Activated T-helper 17 cell treated with anti-CD3 and anti-CD28 coated beads, Interleukin-2, amount 50 U/mL, for 72 hours (primary cell): Measurements from ENCODE around the gene HMGXB3. TPM values are rescaled to one million over a fixed set of nuclear protein-coding genes. Genes with fewer than 3 reads are reported as not detected.
"Not testable (repeated sequence)": the region's sequence is repeated elsewhere in the genome, so short reads cannot be mapped to it uniquely, and the experiment has no call there.

ENCODE experiments used
- ATAC-seq: fragments of 150-1000 bp; cut with Tn5 transposase; replicated peaks from 2 replicates; pipeline ENCODE4 v1.10.0; 2021; ENCODE audit warnings: mild to moderate bottlenecking, moderate library complexity
- H3K27ac Mint-ChIP-seq: one replicate; pipeline ENCODE4 v1.8.0; 2022; ENCODE audit warnings: mixed read lengths
- H3K27me3 Mint-ChIP-seq: one replicate; pipeline ENCODE4 v1.8.0; 2022; ENCODE audit warnings: mixed read lengths
- H3K36me3 Mint-ChIP-seq: one replicate; pipeline ENCODE4 v1.8.0; 2022; ENCODE audit warnings: low read depth, mild to moderate bottlenecking, mixed read lengths
- H3K4me1 Mint-ChIP-seq: one replicate; pipeline ENCODE4 v1.8.0; 2022; ENCODE audit warnings: mixed read lengths
- H3K4me3 Mint-ChIP-seq: one replicate; pipeline ENCODE4 v1.8.0; 2022; ENCODE audit warnings: mild to moderate bottlenecking, mixed read lengths
- H3K9me3 Mint-ChIP-seq: one replicate; pipeline ENCODE4 v1.8.0; 2022; ENCODE audit warnings: mixed read lengths
- total RNA-seq, 2 donors: library from RNA; stranded (reverse); gene quantifications; one replicate each; pipeline ENCODE4 v1.2.3, GENCODE V29; 2022

HMGXB3 gene
- total RNA-seq, 2 donors from 2014 or later = 28.2 to 42.6 TPM

- Mint-ChIP-seq H3K4me1 (no peaks in the 10 kb centered on the region), H3K27me3 (peaks cover 39% of the 10 kb centered on the region), H3K27ac (no peak overlapping the region), H3K9me3 (no peaks in the 10 kb centered on the region), H3K4me3 (no peak overlapping the region), H3K36me3 (no peaks in the 10 kb centered on the region)
- no peak for ATAC-seq
Measured at GRCh38 chr5:150082889-150083288, 82.3 kb downstream of the HMGXB3 start.

GRCh38 chr5:150084754-150085153 is 84.2 kb downstream of the HMGXB3 start:
- not testable (repeated sequence) for H3K27ac Mint-ChIP-seq

GRCh38 chr5:150085191-150085912 is 84.8 kb downstream of the HMGXB3 start:
- H3K36me3 Mint-ChIP-seq = no peaks in the 10 kb centered on the region
- ATAC-seq = no peak
- H3K27me3 Mint-ChIP-seq = peaks cover 39% of the 10 kb centered on the region
- H3K27ac Mint-ChIP-seq = no peak overlapping the region
- no peaks in the 10 kb centered on the region for H3K9me3 Mint-ChIP-seq
- no peaks in the 10 kb centered on the region for H3K4me1 Mint-ChIP-seq
- H3K4me3 Mint-ChIP-seq = no peak overlapping the region

More at GRCh38 chr5:150084754-150085153, 84.2 kb downstream of the HMGXB3 start:
- H3K9me3 Mint-ChIP-seq, H3K4me3 Mint-ChIP-seq, H3K4me1 Mint-ChIP-seq, ATAC-seq, H3K36me3 Mint-ChIP-seq: not testable (repeated sequence)
- H3K27me3 Mint-ChIP-seq = peaks cover 37% of the 10 kb centered on the region

DNA sequence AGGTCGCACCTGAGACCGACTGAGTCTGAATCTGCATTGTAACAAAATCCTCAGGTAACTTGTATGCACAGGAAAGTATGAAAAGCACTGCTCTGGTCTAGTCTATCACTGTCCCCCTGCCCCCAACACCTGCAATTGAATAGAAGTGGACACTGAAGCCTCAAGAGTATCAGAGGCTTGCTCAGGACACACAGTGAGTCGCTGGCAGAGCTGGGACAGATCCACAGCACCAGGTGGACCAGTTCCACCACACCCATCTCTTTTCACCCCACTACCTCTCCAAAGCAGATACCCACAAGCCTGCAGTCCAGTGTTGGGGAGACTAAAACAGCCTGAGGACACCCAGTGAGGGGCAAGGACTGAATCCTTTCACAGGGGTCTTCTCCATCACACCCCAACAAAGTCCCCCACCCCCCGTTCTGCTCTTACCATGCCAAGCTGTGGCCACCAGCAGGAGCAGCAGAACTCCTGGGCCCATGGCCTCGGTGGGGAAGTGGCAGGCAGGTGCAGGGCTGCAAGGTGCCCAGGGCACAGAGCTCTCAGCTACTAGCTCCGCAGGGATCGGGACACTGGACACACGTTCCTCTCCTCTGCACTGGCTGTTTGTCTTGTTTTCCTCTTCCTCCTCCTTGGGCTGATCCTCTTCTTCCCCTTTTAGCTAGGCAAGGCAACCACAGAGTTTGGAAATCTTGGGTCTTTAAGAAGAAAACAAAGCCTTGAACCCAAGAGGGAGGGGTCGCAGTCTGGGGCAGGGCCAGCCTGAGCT is 85.6 kb downstream of the HMGXB3 start, which contains the start of gene CSF1R:
Gene CSF1R (minus strand): TSS at position 605 of the 766 bp plus-strand sequence. CDS start 127 bp downstream, at position 478.
- no peaks in the 10 kb centered on the region for H3K36me3 Mint-ChIP-seq

DNA sequence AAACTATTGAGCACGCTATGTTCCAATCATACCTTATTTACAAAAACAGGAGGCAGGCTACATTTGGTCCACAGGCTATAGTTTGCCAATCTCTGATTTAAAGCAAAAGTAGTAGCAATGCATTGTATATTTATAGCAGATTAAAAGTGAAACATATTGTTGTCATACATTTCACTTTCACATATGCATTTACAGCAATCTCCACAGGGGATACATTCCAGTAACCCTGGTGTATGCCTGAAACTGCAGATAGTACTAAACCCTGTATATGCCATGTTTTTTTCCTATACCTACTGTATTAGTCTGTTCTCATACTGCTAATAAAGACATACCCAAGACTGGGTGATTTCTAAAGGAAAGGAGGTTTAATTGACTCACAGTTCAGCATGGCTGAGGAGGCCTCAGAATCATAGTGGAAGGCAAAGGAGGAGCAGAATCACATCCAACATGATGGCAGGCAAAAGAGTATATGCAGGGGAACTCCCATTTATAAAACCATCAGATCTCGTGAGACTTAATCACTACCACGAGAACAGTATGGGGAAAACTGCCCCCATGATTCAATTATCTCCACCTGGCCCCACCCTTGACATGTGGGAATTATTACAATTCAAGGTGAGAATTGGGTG is 91.7 kb downstream of the HMGXB3 start:
- Mint-ChIP-seq H3K27me3 (peaks cover 34% of the 10 kb centered on the region), H3K27ac (no peak overlapping the region), H3K9me3 (no peaks in the 10 kb centered on the region), H3K4me1 (no peaks in the 10 kb centered on the region), H3K4me3 (peak overlapping the region; percentile 3), H3K36me3 (no peaks in the 10 kb centered on the region)
- ATAC-seq = peak; percentile 92

More for the DNA sequence above, 85.6 kb downstream of the HMGXB3 start, which contains the start of gene CSF1R:
- H3K9me3 Mint-ChIP-seq = no peaks in the 10 kb centered on the region
- H3K4me1 Mint-ChIP-seq = no peaks in the 10 kb centered on the region
- no peak for ATAC-seq
- no peak within 1 kb of the TSS for H3K27ac Mint-ChIP-seq
- H3K27me3 Mint-ChIP-seq = peaks cover 45% of the 10 kb centered on the region
- H3K4me3 Mint-ChIP-seq = no peak within 1 kb of the TSS

- Mint-ChIP-seq H3K9me3 (no peaks in the 10 kb centered on the region), H3K27me3 (peaks cover 11% of the 10 kb centered on the region)
Measured at GRCh38 chr5:150097152-150097551, 96.6 kb downstream of the HMGXB3 start.

GRCh38 chr5:150101023-150101422 is 100.5 kb downstream of the HMGXB3 start:
- no peak overlapping the region for H3K4me3 Mint-ChIP-seq
- no peaks in the 10 kb centered on the region for H3K27me3 Mint-ChIP-seq
- H3K4me1 Mint-ChIP-seq = no peaks in the 10 kb centered on the region
- no peak for ATAC-seq
- no peaks in the 10 kb centered on the region for H3K9me3 Mint-ChIP-seq
- H3K27ac Mint-ChIP-seq = no peak overlapping the region
- no peaks in the 10 kb centered on the region for H3K36me3 Mint-ChIP-seq

More at GRCh38 chr5:150097152-150097551, 96.6 kb downstream of the HMGXB3 start:
- ATAC-seq = no peak
- H3K36me3 Mint-ChIP-seq = no peaks in the 10 kb centered on the region
- H3K4me3 Mint-ChIP-seq = no peak overlapping the region
- H3K27ac Mint-ChIP-seq = no peak overlapping the region
- H3K4me1 Mint-ChIP-seq = no peaks in the 10 kb centered on the region

Other genes starting within 250 kb of the HMGXB3 start
- gene PDE6A, start 55.9 kb upstream of the HMGXB3 start, total RNA-seq = not detected
- 1 to 10 TPM; 6.9 to 8.9 TPM for gene SLC26A2, start 40.0 kb upstream of the HMGXB3 start, total RNA-seq
- 1 to 10 TPM; 2.4 to 3.3 TPM for gene TIGD6, start 85 bp upstream of the HMGXB3 start, total RNA-seq
- gene CSF1R, start 85.8 kb downstream of the HMGXB3 start, total RNA-seq = 1 to 10 TPM in 1 of 2 donors, under 1 TPM in 1; 0.87 to 2.8 TPM
- gene PDGFRB, start 155.1 kb downstream of the HMGXB3 start, total RNA-seq = under 1 TPM; 0.26 to 0.76 TPM
- gene CDX1, start 166.0 kb downstream of the HMGXB3 start, total RNA-seq = not detected
- gene SLC6A7, start 189.3 kb downstream of the HMGXB3 start, total RNA-seq = not detected